ENCODE data around the gene APBB2.

Gene APBB2

DNA sequence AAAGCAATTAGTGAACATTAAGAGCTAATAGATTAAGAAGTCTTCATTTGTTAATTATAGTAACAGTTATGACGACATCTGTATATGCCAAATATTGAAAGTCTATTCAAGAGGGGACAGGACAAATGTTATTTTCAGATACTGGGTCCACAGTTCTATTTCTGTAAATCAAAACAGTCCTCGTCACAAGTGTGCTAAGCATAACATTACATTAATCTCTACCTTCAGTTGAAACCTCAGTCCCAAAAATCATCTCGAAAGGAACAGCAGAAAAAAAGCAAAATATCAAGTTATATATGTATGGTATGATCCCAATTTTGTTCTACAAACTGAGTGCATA, 70.3 kb downstream of the APBB2 start:
- intact Hi-C loops (cut with DNase I): loop anchor here (10.0 kb wide), 1 partner anchor 159 kb away; no protein-coding TSS in a partner anchor

DNA sequence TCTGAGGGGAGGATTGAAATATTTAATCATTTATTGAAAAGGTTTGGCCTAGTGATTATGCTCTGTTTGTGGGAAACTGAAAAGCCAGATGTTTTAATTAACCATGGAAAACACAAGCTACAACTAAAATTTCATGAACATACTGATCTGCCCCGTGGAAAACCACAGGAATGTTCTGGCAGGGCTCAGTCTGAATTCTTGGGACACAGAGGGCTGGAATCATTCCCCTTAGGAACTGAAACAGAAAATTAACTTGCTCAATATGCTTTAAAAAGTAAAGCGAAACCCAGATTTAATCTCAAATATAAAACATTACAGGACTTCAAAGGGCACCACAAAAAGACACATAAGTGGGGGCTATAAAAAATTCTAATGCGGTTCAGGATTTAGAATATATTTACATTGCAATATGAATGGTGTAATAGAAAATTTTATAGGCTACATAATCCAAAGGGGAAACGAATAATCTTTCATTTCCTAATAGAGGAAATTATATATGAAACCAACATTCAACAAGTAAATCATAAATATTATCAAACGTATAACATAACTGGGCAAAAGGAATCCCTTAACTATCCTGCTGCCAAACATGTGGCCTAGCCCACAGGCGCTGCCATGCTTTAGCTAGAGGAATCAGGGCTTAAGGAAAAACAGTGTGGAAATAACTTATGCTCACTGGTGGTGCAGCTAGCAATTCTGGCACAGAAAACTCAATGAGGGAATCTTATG, 70.9 kb downstream of the APBB2 start:
- DNase-seq: no peak
- intact Hi-C loops (cut with DNase I): loop anchor here (10.0 kb wide), 1 partner anchor 159 kb away; no protein-coding TSS in a partner anchor

More for the DNA sequence above, 70.3 kb downstream of the APBB2 start:
- no peak for DNase-seq

DNA sequence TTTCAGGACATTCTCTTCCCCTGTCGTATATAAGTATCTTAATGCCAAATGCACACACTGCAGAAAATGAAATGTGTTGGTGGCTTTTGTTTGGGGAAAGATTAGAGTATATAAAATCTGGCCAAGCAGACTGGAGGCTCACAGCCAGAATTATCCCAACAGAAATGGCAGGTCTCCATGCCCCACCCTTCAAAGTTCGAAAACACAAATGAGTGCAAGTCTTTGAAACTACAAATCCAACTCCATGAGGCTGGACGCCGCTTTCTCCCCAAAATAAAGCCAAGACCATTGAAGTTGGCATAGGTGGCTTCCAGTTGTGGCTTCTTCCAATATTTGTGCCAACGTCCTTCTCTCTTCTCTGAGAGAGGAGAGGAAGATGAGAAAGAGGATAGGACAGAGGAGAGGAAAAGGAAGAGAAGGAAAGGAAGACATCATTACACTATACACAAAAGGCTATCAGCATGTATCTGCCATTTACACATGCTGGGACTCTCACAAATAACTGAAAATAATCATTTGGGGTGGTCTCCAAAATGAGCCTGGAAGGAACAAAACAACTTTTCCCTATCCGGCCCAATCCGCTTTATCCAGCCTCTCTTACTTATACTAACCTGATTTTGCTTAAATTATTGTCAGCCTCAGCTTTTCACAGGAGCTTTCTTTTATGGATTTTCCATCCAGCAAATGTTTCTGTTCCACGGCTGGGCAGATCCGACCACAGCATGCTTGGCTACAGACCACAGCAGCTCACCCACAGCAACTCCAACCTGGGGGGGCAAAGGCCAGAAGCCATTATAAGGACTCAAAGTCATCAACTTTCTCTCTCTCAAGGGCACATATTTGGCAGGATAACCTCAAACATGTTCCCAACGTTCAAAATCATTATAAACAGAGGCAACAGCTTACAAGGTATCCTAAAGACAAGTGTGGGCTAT, 71.7 kb downstream of the APBB2 start:
- intact Hi-C loops (cut with DNase I): loop anchor here (10.0 kb wide), 1 partner anchor 158 kb away; no protein-coding TSS in a partner anchor
- DNase-seq: no peak

DNA sequence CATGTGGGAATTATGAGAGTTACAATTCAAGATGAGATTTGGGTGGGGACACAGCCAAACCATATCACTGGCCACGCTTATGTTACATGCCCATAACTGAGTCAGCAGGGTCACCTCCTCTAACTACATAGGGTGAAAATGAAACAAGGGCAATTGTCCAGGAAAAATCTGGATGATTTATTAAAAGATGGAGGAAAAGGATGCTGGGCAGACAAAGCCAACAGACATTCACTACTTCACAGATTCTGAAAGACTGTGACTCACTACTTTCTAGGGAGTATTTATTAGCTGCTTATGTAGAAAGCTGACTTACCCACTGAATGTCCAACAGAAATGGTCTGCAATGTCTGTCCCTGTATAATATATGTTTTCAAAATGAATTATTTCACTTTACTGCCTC, 72.4 kb downstream of the APBB2 start:
- DNase-seq: no peak
- intact Hi-C loops (cut with DNase I): loop anchor here (10.0 kb wide), 1 partner anchor 157 kb away; no protein-coding TSS in a partner anchor

DNA sequence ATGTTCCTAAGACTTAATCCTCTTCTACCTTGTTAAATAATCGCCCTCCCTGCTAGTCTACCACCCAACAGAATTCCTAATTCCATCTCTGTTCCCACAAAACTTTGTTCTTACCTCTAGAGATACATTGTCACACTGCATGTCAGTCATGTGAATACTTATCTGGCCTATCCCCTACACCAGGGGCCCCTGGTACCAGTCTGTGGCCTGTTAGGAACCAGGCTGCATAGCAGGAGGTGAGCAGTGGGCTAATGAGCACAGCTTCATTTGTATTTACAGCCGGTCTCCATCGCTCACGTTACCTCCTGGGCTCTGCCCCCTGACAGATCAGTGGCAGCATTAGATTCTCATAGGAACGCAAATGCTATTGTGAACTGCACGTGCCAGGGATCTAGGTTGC, 73.9 kb downstream of the APBB2 start:
- intact Hi-C loops (cut with DNase I): loop anchor here (10.0 kb wide), 1 partner anchor 156 kb away; no protein-coding TSS in a partner anchor
- DNase-seq: no peak

DNA sequence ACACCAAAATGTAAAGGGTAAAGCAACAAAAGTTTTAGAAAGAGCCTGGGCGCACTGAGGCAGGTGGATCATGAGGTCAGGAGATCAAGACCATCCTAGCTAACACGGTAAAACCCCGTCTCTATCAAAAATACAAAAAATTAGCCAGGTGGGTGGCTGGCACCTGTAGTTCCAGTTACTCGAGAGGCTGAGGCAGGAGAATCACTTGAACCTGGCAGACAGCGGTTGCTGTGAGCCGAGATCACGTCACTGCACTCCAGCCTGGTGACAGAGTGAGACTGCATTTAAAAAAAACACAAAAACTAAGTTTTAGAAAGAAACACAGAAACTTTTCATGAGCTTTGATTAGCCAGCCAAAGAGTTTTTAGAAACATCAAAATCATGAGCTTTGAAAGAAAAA, 76.5 kb downstream of the APBB2 start:
- intact Hi-C loops (cut with DNase I): no loop called here
- DNase-seq: no peak

DNA sequence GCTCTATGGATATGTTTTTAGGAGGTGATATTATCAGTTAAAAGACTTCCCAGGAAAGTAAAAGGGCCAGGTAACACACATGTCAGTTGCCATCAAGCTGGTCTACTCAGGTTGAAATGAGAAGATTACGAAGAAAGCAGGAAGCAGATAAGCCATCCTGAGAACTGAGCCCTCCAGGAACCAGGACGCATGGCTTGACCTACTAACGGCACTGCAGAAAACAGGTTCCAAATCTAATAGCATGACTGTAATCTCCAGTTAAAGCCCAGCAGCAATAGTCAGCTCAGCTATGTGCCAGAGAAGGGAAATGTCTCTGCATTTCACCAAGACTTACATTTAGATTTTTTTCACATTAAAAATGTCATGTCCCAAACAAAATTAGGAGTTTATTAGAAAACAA, 77.9 kb downstream of the APBB2 start:
- DNase-seq: no peak
- intact Hi-C loops (cut with DNase I): no loop called here

DNA sequence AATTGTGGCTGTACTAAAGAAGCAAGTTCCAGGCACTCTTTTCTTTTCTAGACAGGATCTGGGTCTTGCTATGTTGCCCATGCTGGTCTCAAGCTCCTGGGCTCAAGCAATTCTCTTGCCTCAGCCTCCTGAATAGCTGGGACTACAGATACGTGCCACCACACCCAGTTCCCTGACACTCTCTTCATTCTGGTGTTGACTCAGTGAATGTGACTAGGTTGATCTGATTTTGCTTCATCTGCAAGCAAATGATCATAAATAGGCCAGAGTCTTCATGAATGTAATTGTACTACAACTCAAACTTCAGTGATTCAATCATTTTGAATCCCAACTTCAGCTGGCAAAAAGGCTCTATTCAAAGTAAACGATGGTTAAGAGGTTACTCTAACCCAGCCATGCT, 78.5 kb downstream of the APBB2 start:
- DNase-seq: no peak

DNA sequence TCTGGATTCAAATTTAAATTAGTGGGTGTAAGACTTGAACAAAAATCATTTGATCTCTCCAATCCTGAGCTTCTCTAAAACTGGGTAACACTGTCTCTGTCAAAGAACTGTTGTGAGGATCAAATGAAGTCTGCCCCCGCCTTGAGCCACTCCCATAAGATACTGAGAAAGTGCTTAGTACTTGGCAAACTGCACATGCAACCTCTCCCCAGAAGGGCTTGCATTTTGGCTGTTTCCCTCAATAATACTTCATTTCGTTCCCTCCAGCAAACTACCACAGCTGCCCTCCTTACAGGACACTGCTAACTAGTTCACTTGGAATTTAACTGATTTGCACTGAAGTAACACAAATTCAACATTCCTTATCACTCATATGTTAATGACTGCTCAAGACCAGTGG, 79.8 kb downstream of the APBB2 start:
- DNase-seq: no peak
- intact Hi-C loops (cut with DNase I): no loop called here

More for the DNA sequence above, 78.5 kb downstream of the APBB2 start:
- intact Hi-C loops (cut with DNase I): no loop called here

DNA sequence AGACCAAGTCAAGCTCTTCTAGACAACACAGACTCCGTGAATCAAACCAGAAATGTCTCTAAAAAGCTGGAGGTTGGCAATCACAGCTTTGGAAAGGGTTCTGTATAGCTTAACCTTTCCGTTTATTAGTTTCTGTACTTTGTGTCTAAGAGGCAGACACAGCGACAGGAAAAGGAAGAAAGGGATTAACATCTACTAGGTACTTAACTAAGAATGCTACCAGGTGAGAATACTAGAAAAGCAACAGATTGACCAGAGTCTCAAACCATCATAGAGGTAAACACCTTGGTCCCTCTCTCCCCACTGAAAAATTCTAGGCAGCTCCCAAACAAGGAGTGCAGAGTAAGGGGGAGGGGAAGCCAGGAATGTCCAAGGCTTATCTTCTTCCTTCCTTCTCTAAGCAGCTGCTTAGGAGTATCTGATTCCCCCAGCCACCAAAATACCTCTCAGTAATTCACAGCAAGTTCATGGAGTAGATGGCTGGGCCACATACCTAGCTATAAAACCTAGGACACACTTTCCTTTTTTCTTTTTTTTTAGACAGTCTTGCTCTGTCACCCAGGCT, 80.8 kb downstream of the APBB2 start:
- DNase-seq: no peak

DNA sequence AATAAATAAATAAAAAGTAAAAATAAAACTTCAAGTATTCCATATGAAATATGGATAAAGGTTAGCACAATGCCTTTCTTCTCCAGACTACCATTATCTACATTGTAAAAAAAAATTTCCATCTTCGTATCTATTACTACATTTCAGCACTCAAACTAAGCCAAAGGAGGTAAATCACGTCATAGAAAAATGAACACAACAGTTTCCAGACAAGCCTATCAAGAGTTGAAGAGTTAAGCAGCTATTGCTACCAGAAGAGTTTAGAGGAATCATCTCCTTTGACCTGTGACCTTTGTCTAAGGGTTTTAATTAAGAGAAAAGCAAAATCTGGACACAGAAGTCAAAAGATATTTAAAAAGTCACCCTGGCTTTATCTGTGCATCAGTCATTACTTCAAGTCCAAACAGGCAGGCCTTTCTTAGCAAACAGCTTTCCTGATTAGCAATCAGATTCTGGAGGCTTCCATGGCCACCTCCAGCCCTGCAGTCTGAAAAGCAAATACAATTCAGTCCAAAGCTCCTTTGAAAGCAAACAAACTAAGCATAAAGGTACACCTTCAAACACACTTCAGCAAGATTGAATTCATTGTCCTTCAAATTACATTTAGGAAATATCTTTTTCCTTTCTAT, 82.2 kb downstream of the APBB2 start:
- no peak for DNase-seq
- intact Hi-C loops (cut with DNase I): no loop called here

More for the DNA sequence above, 80.8 kb downstream of the APBB2 start:
- intact Hi-C loops (cut with DNase I): no loop called here

DNA sequence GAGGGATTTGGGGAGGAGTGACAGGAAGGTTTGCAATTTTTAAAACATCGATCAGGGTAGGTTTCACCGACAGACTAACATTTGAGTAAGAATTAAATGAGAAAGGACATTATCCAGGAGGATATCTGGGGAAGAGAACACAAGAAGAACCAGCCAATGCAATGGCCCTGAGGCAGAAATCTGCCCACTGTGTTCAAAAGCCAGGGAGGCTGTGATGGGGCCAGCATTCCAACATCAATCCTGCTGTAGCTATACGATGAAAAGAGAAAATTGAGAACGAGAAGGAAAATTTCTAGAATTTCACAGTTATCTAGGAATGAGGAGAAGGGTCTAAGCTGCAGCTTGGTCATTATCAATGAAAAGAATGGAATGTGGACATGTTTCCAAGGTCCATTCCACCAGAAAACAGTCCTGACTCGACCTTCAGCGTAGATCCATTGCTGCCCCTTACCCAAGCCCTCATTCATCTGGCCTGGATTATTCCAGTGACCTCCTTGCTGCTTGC, 84.4 kb downstream of the APBB2 start:
- intact Hi-C loops (cut with DNase I): no loop called here
- no peak for DNase-seq

DNA sequence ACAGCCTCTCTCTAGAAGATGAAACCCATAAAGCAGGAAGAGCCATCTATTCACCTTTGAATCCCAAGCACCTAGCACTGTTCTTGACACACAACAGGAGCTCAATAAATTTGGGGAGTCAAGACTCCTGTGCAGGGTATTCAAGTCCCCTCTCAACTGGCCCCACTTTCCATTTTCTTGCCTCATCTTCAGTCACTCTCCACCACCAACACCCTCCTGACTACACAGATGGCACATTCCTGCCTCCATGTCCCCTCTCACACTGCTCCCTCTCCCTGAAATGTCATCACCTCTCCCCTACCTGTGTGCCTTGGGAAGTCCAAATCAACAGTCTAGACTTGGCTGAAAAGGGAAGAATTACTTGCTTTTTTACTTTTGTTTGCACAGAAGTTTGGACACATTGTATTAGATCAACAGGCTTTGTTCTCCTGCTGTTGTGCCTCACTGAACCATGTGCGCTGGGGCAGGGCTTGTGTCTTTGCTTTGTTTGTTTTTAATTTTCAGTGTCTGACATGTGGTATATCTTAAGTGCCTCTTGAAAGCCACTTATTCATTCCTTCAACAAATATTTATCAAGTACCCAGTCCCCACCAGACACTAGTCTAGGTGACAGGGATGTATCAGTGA, 85.1 kb downstream of the APBB2 start:
- no peak for DNase-seq
- intact Hi-C loops (cut with DNase I): no loop called here

DNA sequence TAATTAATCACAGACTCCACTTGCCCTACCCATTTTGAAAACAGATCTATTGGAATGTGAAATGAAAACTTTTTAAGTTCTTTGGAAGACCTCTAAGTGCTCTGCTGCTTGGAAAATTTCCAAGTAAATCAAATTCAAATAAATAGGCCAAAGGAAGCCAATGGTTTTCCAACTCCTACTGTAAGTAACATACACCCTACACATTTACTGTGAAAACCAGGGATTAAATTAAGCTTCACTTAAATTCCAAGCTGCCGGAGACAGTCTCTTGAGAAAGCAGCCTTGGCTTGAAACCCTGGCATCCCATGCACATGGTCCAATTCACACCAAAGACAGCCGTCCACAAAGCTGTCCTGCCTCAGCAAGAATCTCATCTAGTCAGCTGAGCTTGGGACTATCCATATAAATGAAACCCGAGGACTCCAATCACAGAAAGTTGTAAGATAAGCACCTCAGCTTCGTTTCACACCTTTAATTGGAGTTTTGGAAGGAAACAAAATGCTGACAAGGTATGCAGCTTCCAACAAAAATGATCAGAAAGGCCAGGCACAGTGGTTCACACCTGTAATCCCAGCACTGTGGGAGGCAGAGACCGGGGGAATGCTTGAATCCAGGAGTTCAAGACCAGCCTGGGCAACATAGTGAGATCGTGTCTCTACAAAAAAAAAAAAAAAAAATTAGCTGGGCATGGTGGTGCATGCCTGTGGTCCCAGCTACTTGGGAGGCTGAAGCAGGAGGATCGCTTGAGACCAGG, 88.6 kb downstream of the APBB2 start:
- intact Hi-C loops (cut with DNase I): no loop called here
- DNase-seq: no peak

DNA sequence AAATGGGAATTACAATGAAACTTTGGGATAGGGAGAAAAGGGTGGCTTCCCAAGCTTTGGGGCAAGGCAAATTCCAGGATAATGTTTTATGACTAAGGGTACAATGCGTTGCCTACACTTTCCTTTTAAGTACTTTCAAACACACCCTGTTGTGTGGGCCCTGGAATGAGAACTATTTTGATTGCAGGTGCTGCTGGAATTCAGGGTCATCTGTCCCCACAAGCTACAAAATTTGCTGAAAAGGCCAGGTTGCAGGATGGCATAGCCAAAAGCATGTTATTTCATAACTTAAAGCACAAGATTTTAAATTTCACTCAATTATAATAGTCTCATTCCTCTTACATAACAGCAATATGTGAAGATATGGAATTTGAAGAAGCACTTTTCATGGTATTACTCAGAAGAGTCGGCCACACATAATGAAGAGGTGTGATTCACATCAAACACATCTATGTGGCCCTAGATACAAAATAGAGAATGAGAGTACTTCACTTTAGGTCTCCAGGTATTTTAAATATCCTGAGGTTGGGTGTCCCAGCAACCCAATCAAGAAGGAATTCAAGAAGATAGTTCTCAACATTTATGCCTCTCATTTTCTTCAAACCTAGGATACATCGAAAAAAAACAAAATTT, 89.3 kb downstream of the APBB2 start:
- intact Hi-C loops (cut with DNase I): no loop called here
- DNase-seq: no peak

DNA sequence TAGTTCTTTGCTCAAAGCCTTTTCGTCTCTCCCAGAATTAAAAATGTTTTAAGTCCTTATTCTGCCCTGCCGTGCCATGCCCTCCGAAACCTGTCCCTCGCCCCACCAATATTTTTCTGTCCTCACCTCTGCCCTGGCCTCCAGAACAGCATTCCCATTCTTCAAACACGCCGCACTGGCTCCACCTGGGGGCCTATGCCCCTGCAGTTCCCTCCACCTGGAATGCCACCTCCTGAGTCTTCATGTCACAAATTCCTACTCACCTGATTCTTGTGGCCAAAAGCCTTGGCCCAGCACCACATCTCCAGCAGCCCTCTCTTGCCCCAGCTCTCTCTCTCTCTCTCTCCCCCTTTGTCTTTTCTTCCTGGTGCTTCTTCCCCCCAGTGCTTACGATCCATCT, 91.6 kb downstream of the APBB2 start:
- DNase-seq: no peak
- intact Hi-C loops (cut with DNase I): no loop called here

DNA sequence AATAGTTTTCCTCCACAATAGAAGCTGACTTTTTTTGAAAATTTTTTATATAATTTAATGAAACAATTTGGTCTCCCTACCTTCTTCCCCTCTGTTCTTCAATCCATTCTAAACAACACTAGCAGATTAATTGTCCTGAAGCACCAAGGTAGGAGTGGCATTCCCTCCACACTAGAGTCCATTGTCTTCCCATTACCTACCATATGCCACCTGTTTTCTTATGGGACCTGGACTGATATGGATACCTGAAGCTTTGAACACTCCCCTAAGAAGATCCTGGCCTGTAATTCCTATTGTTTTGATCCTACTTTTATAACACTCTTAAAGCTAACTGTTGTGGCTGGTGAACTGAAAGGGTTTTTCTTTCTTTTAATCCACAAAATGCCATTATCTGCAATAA, 92.0 kb downstream of the APBB2 start:
- intact Hi-C loops (cut with DNase I): no loop called here
- DNase-seq: no peak

DNA sequence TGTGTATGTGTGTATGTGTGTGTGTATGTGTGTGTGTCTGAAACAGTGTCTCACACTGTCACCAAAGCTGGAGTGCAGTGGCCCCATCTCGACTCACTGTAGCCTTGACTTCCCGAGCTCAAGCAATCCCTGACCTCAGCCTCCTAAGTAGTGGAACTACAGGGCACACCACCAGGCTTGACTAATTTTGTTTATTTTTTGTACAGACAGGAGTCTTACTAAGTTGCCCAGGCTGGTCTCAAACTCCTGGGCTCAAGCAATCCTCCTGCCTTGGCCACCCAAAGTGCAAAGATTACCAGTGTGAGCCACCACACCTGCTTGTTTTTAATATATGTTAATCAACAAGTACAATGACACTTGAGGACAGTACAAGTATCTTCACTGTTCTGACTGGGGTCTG, 92.4 kb downstream of the APBB2 start:
- no peak for DNase-seq

More for the DNA sequence above, 92.4 kb downstream of the APBB2 start:
- intact Hi-C loops (cut with DNase I): no loop called here
